Hematopoietic multipotent progenitor cell treated with erythropoietin and hydrocortisone succinate and interleukin-3 and kit ligand, for 4 days (in vitro differentiated cells): ENCODE measurements around the gene OBP2A.
"Not testable (repeated sequence)": the region's sequence is repeated elsewhere in the genome, so short reads cannot be mapped to it uniquely, and the experiment has no call there.

Experiments used
- DNase-seq: peaks from one replicate; pipeline ENCODE4 v3.0.0-alpha.2; 2015

The OBP2A gene

GRCh38 chr9:135526730-135527571 is 19.0 kb upstream of the OBP2A start:
- DNase-seq = no peak

GRCh38 chr9:135528842-135529435 is 17.0 kb upstream of the OBP2A start:
- not testable (repeated sequence) for DNase-seq

- no peak for DNase-seq
These were observed 15.8 kb upstream of the OBP2A start for GRCh38 chr9:135530146-135530545.

GRCh38 chr9:135531096-135531495 is 14.8 kb upstream of the OBP2A start:
- DNase-seq = no peak

- peak; percentile 28 for DNase-seq
These were observed 12.8 kb upstream of the OBP2A start for GRCh38 chr9:135533113-135533512.

GRCh38 chr9:135533674-135534073 is 12.3 kb upstream of the OBP2A start:
- no peak for DNase-seq

GRCh38 chr9:135534192-135534711 is 11.7 kb upstream of the OBP2A start:
- DNase-seq = not testable (repeated sequence)

GRCh38 chr9:135534826-135535225 is 11.1 kb upstream of the OBP2A start:
- not testable (repeated sequence) for DNase-seq

GRCh38 chr9:135535631-135536030 is 10.3 kb upstream of the OBP2A start:
- not testable (repeated sequence) for DNase-seq

GRCh38 chr9:135536216-135536615 is 9.7 kb upstream of the OBP2A start:
- DNase-seq = no peak

GRCh38 chr9:135543262-135543894 is 2.5 kb upstream of the OBP2A start:
- DNase-seq = not testable (repeated sequence)

GRCh38 chr9:135544981-135545635 is 818 bp upstream of the OBP2A start:
- no peak for DNase-seq

- not testable (repeated sequence) for DNase-seq
These were observed 1.1 kb downstream of the OBP2A start for GRCh38 chr9:135546792-135547617.

GRCh38 chr9:135547756-135548736 is 2.1 kb downstream of the OBP2A start:
- no peak for DNase-seq

GRCh38 chr9:135549478-135550343 is 3.8 kb downstream of the OBP2A start:
- DNase-seq = not testable (repeated sequence)

- DNase-seq = no peak
These were observed 4.5 kb downstream of the OBP2A start for GRCh38 chr9:135550344-135550918.

- DNase-seq = no peak
These were observed 5.1 kb downstream of the OBP2A start for GRCh38 chr9:135551031-135551430.

- DNase-seq = no peak
These were observed 5.5 kb downstream of the OBP2A start for GRCh38 chr9:135551456-135551855.

GRCh38 chr9:135552021-135552697 is 6.2 kb downstream of the OBP2A start:
- no peak for DNase-seq
